Fibroblast of the aortic adventitia (primary cell): ENCODE measurements around the gene PSMD2. TPM values are rescaled to one million over a fixed set of nuclear protein-coding genes. Genes with fewer than 3 reads are reported as not detected.
A peak's percentile ranks its signal among the peaks of the same experiment; 100 is the strongest.

Experiments used
- DNase-seq: peaks from one replicate; pipeline ENCODE4 v3.0.0-alpha.2; 2010; ENCODE audit warnings: low read depth
- H3K4me3 ChIP-seq: 2 replicates; pipeline ENCODE4 v1.5.1; 2011; ENCODE audit warnings: low read depth, mild to moderate bottlenecking, control low read depth, low read length, moderate library complexity
- total RNA-seq: library from RNA; depleted of rRNA; stranded (reverse); fragments of >200 nt; gene quantifications from 2 replicates; pipeline ENCODE4 v1.2.3, GENCODE V29; 2012; ENCODE audit warnings: low replicate concordance
- TF ChIP-seq, protein P1 (sequence below): IDR thresholded peaks from 2 replicates; pipeline ENCODE4 v1.5.1; 2011; ENCODE audit warnings: mild to moderate bottlenecking, low read length, control low read depth, inconsistent platforms; ENCODE audit not compliant: insufficient read depth

The PSMD2 gene
- total RNA-seq, 1 donor = 333 TPM

- H3K4me3 ChIP-seq = no peak overlapping the region
- DNase-seq = no peak
- TF ChIP-seq, protein P1, sequence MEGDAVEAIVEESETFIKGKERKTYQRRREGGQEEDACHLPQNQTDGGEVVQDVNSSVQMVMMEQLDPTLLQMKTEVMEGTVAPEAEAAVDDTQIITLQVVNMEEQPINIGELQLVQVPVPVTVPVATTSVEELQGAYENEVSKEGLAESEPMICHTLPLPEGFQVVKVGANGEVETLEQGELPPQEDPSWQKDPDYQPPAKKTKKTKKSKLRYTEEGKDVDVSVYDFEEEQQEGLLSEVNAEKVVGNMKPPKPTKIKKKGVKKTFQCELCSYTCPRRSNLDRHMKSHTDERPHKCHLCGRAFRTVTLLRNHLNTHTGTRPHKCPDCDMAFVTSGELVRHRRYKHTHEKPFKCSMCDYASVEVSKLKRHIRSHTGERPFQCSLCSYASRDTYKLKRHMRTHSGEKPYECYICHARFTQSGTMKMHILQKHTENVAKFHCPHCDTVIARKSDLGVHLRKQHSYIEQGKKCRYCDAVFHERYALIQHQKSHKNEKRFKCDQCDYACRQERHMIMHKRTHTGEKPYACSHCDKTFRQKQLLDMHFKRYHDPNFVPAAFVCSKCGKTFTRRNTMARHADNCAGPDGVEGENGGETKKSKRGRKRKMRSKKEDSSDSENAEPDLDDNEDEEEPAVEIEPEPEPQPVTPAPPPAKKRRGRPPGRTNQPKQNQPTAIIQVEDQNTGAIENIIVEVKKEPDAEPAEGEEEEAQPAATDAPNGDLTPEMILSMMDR = no peak
Observed at GRCh38 chr3:184333190-184333589, 34.1 kb downstream of the PSMD2 start.

DNA sequence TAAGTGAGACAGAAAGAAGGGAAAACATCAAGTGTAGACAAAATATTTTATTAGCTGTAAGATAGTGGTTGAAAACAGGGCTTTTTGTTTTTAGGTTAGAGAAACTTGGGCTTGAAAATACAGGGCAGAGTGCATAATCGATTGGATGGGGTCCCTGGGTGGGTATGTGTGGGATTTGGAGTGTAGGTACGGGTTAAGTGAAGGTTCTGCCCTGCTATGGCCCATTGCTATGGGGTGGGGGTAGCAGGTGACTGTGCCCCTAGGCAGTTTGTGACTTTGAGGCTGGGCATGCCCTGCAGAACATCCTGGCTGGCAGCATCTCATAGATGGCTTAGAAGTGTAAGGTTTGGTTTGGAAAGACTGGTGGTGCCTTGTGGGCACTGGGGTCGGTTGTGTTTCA lies 34.7 kb downstream of the PSMD2 start:
- no peak for DNase-seq
- TF ChIP-seq, protein P1 = no peak
- no peak overlapping the region for H3K4me3 ChIP-seq

DNA sequence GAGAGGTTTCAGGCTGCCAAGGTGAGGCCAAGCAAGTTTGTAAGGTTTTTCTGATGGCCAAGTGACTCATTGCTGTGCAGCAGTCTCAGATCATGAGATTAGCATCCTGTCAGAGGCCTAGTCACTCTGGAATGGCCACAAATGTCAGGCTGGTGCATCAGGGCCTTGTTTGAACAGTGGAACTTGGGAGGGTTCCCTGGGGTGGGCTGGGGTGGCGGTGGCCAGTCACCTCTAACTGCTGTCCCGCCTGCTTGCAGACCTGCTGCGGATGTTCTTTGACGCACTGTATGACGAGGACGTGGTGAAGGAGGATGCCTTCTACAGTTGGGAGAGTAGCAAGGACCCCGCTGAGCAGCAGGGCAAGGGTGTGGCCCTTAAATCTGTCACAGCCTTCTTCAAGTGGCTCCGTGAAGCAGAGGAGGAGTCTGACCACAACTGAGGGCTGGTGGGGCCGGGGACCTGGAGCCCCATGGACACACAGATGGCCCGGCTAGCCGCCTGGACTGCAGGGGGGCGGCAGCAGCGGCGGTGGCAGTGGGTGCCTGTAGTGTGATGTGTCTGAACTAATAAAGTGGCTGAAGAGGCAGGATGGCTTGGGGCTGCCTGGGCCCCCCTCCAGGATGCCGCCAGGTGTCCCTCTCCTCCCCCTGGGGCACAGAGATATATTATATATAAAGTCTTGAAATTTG lies 35.6 kb downstream of the PSMD2 start:
- peak; percentile 54 for DNase-seq
- H3K4me3 ChIP-seq = no peak overlapping the region
- TF ChIP-seq, protein P1 = no peak

DNA sequence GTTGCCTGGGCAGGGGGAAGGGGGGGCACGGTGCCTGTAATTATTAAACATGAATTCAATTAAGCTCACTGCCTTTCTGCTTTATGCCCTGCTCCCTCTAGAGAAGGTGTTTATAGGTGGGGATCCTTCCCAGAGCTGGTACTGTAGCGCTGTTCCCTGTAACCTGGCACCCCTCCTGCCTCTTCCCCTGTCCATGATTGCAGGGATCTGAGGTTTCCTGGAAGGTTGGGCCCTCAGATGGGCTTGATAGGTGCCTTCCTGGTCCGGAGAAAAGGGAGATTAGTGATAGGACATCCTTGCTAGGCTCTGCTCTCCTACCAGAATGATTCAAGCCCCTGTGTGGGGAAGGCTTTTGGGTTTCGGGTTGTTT lies 36.2 kb downstream of the PSMD2 start:
- TF ChIP-seq, protein P1 = no peak
- DNase-seq = no peak

GRCh38 chr3:184335661-184336546 lies 36.9 kb downstream of the PSMD2 start:
- DNase-seq = peak; percentile 75
- peak overlapping the region; percentile 77 for H3K4me3 ChIP-seq
- TF ChIP-seq, protein P1 = no peak

More for the DNA sequence above, 36.2 kb downstream of the PSMD2 start:
- H3K4me3 ChIP-seq = no peak overlapping the region

GRCh38 chr3:184336547-184337398 lies 37.7 kb downstream of the PSMD2 start:
- H3K4me3 ChIP-seq = peak overlapping the region; percentile 77
- peak; percentile 81 for DNase-seq
- TF ChIP-seq, protein P1 = no peak
